HG03139 (cell line): ENCODE data around the gene ACTL6B.

ENCODE experiments used
- ATAC-seq: cut with Tn5 transposase; IDR thresholded peaks from one replicate; pipeline ENCODE4 v1.9.1; 2021; ENCODE audit not compliant: unreplicated experiment

The ACTL6B gene

DNA sequence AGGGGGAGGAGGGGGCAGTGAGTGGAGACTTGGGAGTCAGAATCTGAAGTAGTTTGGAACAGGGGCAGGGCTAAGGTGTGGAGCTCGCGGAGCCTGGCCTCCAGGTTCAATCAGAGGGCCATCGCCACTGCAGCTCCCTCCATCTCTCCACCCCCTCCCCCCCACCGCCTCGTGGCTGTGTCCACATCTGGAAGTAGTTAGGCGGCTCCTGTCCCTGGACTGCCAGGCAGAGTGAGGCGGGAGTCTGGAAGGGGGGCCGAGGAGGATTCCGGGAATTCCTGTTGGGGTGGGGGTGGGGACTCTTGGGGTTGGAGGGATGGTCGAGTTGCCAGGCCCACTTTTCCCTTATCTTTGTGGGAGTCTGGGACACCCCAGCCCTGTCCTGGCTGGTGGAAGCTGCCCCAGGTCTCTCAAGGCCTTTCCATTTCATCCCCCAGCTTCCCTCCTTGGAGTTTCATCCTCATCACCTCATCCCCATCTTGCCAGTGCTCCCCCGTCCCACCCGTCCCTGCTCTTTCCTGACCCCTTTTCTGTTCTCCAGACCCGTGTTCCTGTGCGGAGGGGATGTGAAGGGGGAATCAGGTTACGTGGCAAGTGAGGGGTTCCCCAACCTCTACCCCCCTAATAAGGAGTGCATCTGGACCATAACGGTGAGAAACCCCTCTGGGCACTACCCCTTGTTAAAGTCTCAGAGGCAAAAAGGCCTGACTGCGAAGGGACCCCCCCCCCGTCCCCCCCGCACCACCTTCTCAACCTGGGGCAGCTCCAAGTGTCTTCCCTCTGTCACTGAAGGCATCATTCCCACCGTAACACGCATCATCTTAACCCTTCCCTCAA lies 53.1 kb downstream of the ACTL6B start:
- ATAC-seq: no peak

DNA sequence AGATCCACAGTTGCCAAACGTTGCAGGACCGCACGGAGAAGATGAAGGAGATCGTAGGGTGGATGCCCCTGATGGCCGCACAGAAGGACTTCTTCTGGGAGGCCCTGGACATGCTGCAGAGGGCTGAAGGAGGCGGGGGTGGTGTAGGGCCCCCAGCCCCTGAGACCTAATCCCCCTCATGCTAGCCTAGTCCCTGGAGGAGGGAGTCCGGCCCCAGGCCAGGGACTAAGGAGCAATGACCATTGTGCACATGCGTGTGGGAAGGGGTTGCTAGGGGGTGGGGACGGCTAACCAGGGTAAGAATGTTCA lies 55.6 kb downstream of the ACTL6B start:
- ATAC-seq: no peak

DNA sequence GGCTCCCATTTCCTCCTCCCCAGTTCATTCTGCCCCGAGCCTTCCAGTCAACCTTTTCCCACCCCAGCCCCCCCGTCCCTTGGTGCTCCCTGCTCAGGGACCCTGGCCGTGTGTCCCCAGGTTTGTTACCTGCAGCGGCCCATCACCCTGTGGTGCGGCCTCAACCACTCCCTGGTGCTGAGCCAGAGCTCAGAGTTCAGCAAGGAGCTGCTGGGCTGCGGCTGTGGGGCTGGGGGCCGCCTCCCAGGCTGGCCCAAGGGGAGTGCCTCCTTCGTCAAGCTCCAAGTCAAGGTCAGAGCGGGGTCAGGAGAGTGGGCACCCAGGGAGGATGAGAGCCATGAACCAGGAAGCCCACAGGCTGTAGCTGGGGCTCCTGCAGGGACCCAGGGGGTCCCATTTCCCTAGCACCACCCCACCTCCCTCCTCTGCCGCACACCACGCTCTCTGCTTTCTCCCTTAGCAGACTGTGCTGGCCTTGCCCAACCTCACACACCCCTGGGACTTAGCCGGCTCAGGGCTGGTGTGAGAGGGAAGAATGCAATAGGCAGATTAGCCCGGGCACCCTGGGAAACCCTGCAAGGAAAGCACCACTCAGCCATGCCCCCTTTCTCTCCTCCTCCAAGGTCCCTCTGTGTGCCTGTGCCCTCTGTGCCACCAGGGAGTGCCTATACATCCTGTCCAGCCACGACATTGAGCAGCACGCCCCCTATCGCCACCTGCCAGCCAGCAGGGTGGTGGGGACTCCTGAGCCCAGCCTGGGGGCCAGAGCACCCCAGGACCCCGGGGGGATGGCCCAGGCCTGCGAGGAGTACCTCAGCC lies 56.1 kb downstream of the ACTL6B start:
- ATAC-seq: no peak

DNA sequence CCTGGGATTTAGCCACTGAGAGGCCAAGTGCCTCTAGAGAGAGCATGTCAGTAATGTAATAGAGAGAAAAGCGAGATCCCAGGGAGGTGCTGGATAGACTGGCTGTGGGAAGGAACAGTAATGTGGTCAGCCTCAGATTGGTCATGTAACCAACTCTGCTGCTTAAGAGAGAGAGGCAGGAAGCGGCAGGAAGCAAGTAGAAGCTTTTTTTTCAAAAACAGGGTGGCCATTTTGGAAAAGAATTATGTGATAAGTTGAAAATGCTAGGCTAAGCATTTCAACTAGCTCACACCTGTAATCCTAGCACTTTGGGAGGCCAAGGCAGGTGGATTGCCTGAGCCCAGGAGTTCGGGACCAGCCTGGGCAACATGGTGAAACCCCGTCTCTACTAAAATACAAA lies 57.8 kb downstream of the ACTL6B start:
- no peak for ATAC-seq

DNA sequence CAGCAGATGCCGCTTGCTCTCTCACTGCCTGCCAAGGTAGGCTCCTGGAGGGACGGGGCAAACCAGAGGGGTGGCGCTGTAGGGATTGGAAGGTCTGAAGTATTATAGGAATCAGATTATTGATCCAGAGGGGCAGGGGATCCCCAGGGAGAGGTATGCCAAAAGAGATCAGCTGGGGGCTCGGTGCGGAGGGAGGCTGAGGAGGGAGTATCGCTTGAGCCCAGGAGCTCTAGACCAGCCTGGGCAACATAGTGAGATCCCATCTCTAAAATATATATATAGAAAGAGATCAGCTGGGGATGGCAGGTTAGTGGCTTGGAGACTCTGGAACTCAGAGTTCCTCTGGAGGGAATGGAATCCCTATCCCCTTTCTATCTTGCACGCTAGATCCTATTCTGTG lies 61.1 kb downstream of the ACTL6B start:
- ATAC-seq: no peak
